AG20443 (cell line): Measurements from ENCODE around the gene NSUN3.
"Not testable (repeated sequence)": the region's sequence is repeated elsewhere in the genome, so short reads cannot be mapped to it uniquely, and the experiment has no call there.

Experiments used
- DNase-seq: peaks from one replicate; pipeline ENCODE4 v3.0.0; 2012; ENCODE audit warnings: low spot score, mixed read lengths

NSUN3 gene

GRCh38 chr3:94069194-94069813 lies 6.4 kb downstream of the NSUN3 start:
- DNase-seq: peak; percentile 18

GRCh38 chr3:94070341-94070911 lies 7.6 kb downstream of the NSUN3 start:
- no peak for DNase-seq

- DNase-seq: no peak
Observed at GRCh38 chr3:94071713-94072284, 8.9 kb downstream of the NSUN3 start.

- DNase-seq: no peak
Observed at GRCh38 chr3:94076055-94076454, 13.2 kb downstream of the NSUN3 start.

GRCh38 chr3:94080552-94080951 lies 17.7 kb downstream of the NSUN3 start:
- DNase-seq: not testable (repeated sequence)

- DNase-seq: no peak
Observed at GRCh38 chr3:94081884-94082283, 19.0 kb downstream of the NSUN3 start.

- no peak for DNase-seq
Observed at GRCh38 chr3:94082391-94082937, 19.6 kb downstream of the NSUN3 start.

- DNase-seq: no peak
Observed at GRCh38 chr3:94083261-94083660, 20.4 kb downstream of the NSUN3 start.

- no peak for DNase-seq
Observed at GRCh38 chr3:94089126-94089525, 26.3 kb downstream of the NSUN3 start.

GRCh38 chr3:94092086-94092485 lies 29.2 kb downstream of the NSUN3 start:
- DNase-seq: no peak

GRCh38 chr3:94093151-94093550 lies 30.3 kb downstream of the NSUN3 start:
- DNase-seq: no peak

- no peak for DNase-seq
Observed at GRCh38 chr3:94095111-94095510, 32.2 kb downstream of the NSUN3 start.

GRCh38 chr3:94098452-94098851 lies 35.6 kb downstream of the NSUN3 start:
- no peak for DNase-seq

GRCh38 chr3:94099311-94099710 lies 36.5 kb downstream of the NSUN3 start:
- DNase-seq: no peak

- DNase-seq: no peak
Observed at GRCh38 chr3:94101860-94102259, 39.0 kb downstream of the NSUN3 start.

- no peak for DNase-seq
Observed at GRCh38 chr3:94106268-94106667, 43.4 kb downstream of the NSUN3 start.

GRCh38 chr3:94110232-94110631 lies 47.4 kb downstream of the NSUN3 start:
- not testable (repeated sequence) for DNase-seq

- no peak for DNase-seq
Observed at GRCh38 chr3:94110854-94111253, 48.0 kb downstream of the NSUN3 start.

- DNase-seq: no peak
Observed at GRCh38 chr3:94114666-94115065, 51.8 kb downstream of the NSUN3 start.

- DNase-seq: peak; percentile 34
Observed at GRCh38 chr3:94115482-94115881, 52.6 kb downstream of the NSUN3 start.

- DNase-seq: no peak
Observed at GRCh38 chr3:94117729-94118128, 54.9 kb downstream of the NSUN3 start.

- no peak for DNase-seq
Observed at GRCh38 chr3:94118390-94118789, 55.5 kb downstream of the NSUN3 start.

GRCh38 chr3:94121161-94121560 lies 58.3 kb downstream of the NSUN3 start:
- no peak for DNase-seq

- no peak for DNase-seq
Observed at GRCh38 chr3:94127115-94127514, 64.3 kb downstream of the NSUN3 start.
